ENCODE measurements around the gene BCS1L. TPM values are rescaled to one million over a fixed set of nuclear protein-coding genes. Genes with fewer than 3 reads are reported as not detected.

BCS1L gene
- total RNA-seq, 6 experiments from 2014 or later: 19.7 to 34.1 (median 28.0) TPM

DNA sequence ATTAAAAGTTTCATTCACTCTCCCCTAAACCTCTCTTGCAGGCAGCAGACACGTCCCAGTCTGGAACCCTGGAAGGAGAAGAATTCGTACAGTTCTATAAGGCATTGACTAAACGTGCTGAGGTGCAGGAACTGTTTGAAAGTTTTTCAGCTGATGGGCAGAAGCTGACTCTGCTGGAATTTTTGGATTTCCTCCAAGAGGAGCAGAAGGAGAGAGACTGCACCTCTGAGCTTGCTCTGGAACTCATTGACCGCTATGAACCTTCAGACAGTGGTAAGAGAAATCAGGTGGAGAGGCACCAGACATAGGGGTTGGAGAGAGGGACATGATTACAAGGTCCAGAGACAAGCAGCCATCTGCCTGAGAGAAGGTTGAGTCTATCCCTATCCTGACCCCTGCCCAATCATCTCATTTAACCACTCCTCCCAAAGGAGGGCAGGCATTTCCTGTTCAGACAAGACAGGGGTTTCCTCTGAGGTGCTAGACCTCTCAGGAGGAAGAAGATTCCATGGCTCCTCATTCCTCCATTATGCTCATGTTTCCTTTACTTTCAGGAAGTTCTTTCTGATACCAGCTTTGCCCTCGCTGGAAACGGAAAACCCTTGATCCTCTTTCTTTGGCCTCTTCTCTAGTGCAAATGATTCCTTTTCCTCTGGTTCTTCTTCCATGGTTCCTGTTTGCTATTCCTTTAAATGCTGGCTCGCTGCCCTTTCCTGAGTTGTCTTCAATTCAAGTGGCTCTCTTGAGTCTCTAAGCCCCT lies 36.7 kb upstream of the BCS1L start:
- DNase-seq: no peak
- TF ChIP-seq, protein P1, sequence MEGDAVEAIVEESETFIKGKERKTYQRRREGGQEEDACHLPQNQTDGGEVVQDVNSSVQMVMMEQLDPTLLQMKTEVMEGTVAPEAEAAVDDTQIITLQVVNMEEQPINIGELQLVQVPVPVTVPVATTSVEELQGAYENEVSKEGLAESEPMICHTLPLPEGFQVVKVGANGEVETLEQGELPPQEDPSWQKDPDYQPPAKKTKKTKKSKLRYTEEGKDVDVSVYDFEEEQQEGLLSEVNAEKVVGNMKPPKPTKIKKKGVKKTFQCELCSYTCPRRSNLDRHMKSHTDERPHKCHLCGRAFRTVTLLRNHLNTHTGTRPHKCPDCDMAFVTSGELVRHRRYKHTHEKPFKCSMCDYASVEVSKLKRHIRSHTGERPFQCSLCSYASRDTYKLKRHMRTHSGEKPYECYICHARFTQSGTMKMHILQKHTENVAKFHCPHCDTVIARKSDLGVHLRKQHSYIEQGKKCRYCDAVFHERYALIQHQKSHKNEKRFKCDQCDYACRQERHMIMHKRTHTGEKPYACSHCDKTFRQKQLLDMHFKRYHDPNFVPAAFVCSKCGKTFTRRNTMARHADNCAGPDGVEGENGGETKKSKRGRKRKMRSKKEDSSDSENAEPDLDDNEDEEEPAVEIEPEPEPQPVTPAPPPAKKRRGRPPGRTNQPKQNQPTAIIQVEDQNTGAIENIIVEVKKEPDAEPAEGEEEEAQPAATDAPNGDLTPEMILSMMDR (IDR thresholded peaks at IDR 0.05): no peak
- no peak for TF ChIP-seq POLR2A (IDR thresholded peaks at IDR 0.05)
- Histone ChIP-seq H3K36me3 (no peaks in the 10 kb centered on the region), H3K27ac (no peak overlapping the region), H3K4me1 (peaks cover 0 to 5% (median 0%) of the 10 kb centered on the region in 4 donors), H3K4me3 (no peak overlapping the region), H3K27me3 (no peaks in the 10 kb centered on the region), H3K9me3 (no peaks in the 10 kb centered on the region)
- ATAC-seq: peak in 3 of 4 donors; percentile 45 to 60 (median 46)
- 49% methylated on average over 7 of the region's 7 CpGs for WGBS (ENCODE audit: insufficient coverage, low coverage, low lambda C conversion rate, missing lambda C conversion rate)
- intact Hi-C loops (cut with DNase I): no loop called here

DNA sequence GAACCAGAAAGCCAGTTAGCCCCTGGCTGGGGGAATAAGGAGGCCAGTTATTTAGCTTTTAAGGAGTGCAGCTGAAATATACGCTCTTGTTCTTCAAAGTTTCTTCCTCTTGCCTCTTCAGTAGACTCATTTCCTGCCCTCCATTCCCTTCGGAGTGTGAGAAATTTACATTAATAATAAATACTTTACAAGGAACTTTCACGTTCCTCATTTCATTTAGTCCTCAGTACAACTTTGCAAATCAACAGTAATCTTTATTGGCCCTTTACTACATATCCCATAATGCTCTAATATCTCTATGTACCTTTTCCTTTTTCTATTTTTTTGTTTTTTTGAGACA lies 36.1 kb upstream of the BCS1L start:
- Histone ChIP-seq H3K9me3 (no peaks in the 10 kb centered on the region), H3K4me3 (no peak overlapping the region), H3K4me1 (peaks cover 0 to 5% (median 0%) of the 10 kb centered on the region in 4 donors), H3K36me3 (no peaks in the 10 kb centered on the region), H3K27ac (no peak overlapping the region), H3K27me3 (no peaks in the 10 kb centered on the region)
- ATAC-seq (no peak), DNase-seq (no peak)
- 38% methylated on average over 3 of the region's 3 CpGs for WGBS (ENCODE audit: insufficient coverage, low coverage, low lambda C conversion rate, missing lambda C conversion rate)
- intact Hi-C loops (cut with DNase I): no loop called here
- TF ChIP-seq POLR2A (IDR thresholded peaks at IDR 0.05): no peak
- TF ChIP-seq, protein P1 (IDR thresholded peaks at IDR 0.05): no peak

DNA sequence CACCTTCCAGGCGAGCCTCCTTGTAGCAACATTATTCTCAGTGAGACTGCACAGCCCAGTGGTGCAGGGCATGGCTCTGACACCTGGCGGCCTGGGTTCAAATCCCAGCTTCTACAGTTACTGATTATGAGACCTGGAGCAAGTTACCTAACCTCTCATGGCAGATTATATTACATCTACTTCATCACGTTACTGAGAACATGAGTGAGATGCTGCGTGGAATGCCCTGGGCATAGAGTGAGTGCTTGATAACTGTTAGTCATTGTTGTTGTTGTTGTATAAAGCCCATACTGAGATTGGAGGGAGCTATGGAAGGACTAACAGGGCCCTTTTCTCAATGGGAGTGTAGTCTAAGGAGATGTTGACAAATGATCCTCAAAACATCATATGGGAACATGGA lies 33.1 kb upstream of the BCS1L start:
- TF ChIP-seq, protein P1 (IDR thresholded peaks at IDR 0.05): no peak
- no peak for TF ChIP-seq POLR2A (IDR thresholded peaks at IDR 0.05)
- H3K27ac ChIP-seq: no peak overlapping the region
- 93% methylated on average over 3 of the region's 4 CpGs for WGBS (ENCODE audit: insufficient coverage, low coverage, low lambda C conversion rate, missing lambda C conversion rate)
- no peaks in the 10 kb centered on the region for H3K9me3 ChIP-seq
- no peak overlapping the region for H3K4me3 ChIP-seq
- ATAC-seq (no peak), DNase-seq (no peak)
- intact Hi-C loops (cut with DNase I): no loop called here
- H3K4me1 ChIP-seq: peaks cover 0 to 5% (median 0%) of the 10 kb centered on the region in 4 donors
- H3K36me3 ChIP-seq: no peaks in the 10 kb centered on the region
- no peaks in the 10 kb centered on the region for H3K27me3 ChIP-seq

DNA sequence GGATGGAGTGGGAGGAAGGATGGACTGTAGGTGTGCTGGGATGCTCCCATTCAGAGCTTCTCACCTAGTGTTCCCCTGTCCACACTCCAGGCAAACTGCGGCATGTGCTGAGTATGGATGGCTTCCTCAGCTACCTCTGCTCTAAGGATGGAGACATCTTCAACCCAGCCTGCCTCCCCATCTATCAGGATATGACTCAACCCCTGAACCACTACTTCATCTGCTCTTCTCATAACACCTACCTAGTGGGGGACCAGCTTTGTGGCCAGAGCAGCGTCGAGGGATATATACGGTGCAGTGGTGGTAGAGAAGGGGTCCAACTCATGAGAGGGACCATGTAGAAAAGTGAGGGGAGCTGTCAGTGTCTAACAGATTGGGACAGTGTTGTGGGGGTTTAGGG lies 31.5 kb upstream of the BCS1L start:
- H3K27me3 ChIP-seq: no peaks in the 10 kb centered on the region
- H3K36me3 ChIP-seq: no peaks in the 10 kb centered on the region
- no peak for TF ChIP-seq POLR2A (IDR thresholded peaks at IDR 0.05)
- TF ChIP-seq, protein P1 (IDR thresholded peaks at IDR 0.05): no peak
- H3K9me3 ChIP-seq: no peaks in the 10 kb centered on the region
- 95% methylated on average over 4 of the region's 4 CpGs for WGBS (ENCODE audit: insufficient coverage, low coverage, low lambda C conversion rate, missing lambda C conversion rate)
- no peak overlapping the region for H3K4me3 ChIP-seq
- no peaks in the 10 kb centered on the region for H3K4me1 ChIP-seq
- no peak overlapping the region for H3K27ac ChIP-seq
- ATAC-seq (no peak), DNase-seq (no peak)
- intact Hi-C loops (cut with DNase I): no loop called here

Measured in right lobe of liver (tissue), 6 donors.